ENCODE measurements around the gene C12orf57. TPM values are rescaled to one million over a fixed set of nuclear protein-coding genes. Genes with fewer than 3 reads are reported as not detected.

C12orf57 gene
- total and polyA plus RNA-seq, 2 experiments from 2014 or later, result 204 to 262 TPM

- H3K4me3 ChIP-seq, result no peak overlapping the region
- TF ChIP-seq CREB1 (CRISPR knock-in tag; IDR thresholded peaks at IDR 0.05; ENCODE audit: low read depth), result no peak
- no peak for TF ChIP-seq ZNF331 (CRISPR knock-in tag; IDR thresholded peaks at IDR 0.05; ENCODE audit: low read depth)
- no peak for TF ChIP-seq JUNB (IDR thresholded peaks at IDR 0.05; ENCODE audit: unreplicated experiment)
- Mint-ChIP-seq H3K36me3 (ENCODE audit: low read depth) (no peaks in the 10 kb centered on the region), H3K4me1 (peaks cover 41% of the 10 kb centered on the region), H3K27me3 (ENCODE audit: insufficient read depth, low read depth, poor library complexity) (peaks cover 46% of the 10 kb centered on the region), H3K4me3 (peak overlapping the region; percentile 20; the same call in 1 of the 3 replicates), H3K27ac (no peak overlapping the region), H3K9me3 (peaks cover 2% of the 10 kb centered on the region; the same call in 2 of the 3 replicates)
- 0 out of 2 replicates have a peak, but pooled peaks cover 5% of the 10 kb centered on the region for H3K79me2 ChIP-seq (replicated peaks; ENCODE audit: insufficient read depth)
- H3K9me2 ChIP-seq (ENCODE audit: insufficient read depth), result no peaks in the 10 kb centered on the region
- H3K4me1 ChIP-seq (ENCODE audit: insufficient read depth), result peaks cover 23% of the 10 kb centered on the region
- H3K27ac ChIP-seq (ENCODE audit: low read depth), result no peak overlapping the region
- H4K20me1 ChIP-seq (replicated peaks; ENCODE audit: insufficient read depth), result no peaks in the 10 kb centered on the region
- no peaks in the 10 kb centered on the region for H3K27me3 ChIP-seq (ENCODE audit: insufficient read depth)
- H3K4me2 ChIP-seq, result no peak overlapping the region
- H2AFZ ChIP-seq, result no peak overlapping the region
- peaks cover 23% of the 10 kb centered on the region for H3F3A ChIP-seq (replicated peaks; ENCODE audit: low read depth)
- ATAC-seq (no peak), DNase-seq (ENCODE audit: low spot score) (no peak)
- no peaks in the 10 kb centered on the region for H3K36me3 ChIP-seq (ENCODE audit: insufficient read depth)
These were observed 3.8 kb downstream of the C12orf57 start for GRCh38 chr12:6947615-6948014.

GRCh38 chr12:6948873-6949594, 5.2 kb downstream of the C12orf57 start:
- H3F3A ChIP-seq (replicated peaks; ENCODE audit: low read depth), result peaks cover 20% of the 10 kb centered on the region
- no peaks in the 10 kb centered on the region for H3K27me3 ChIP-seq (ENCODE audit: insufficient read depth)
- H3K4me3 ChIP-seq, result no peak overlapping the region
- H3K36me3 ChIP-seq (ENCODE audit: insufficient read depth), result no peaks in the 10 kb centered on the region
- no peak for DNase-seq (ENCODE audit: low spot score)
- H3K4me1 ChIP-seq (ENCODE audit: insufficient read depth), result peaks cover 30% of the 10 kb centered on the region
- H3K9me3 Mint-ChIP-seq, result peaks cover 2% of the 10 kb centered on the region; the same call in 2 of the 3 replicates
- H2AFZ ChIP-seq, result no peak overlapping the region
- no peaks in the 10 kb centered on the region for H4K20me1 ChIP-seq (replicated peaks; ENCODE audit: insufficient read depth)
- 0 out of 2 replicates have a peak, but pooled peaks cover 5% of the 10 kb centered on the region for H3K79me2 ChIP-seq (replicated peaks; ENCODE audit: insufficient read depth)
- H3K4me2 ChIP-seq, result no peak overlapping the region
- no peaks in the 10 kb centered on the region for H3K36me3 Mint-ChIP-seq (ENCODE audit: low read depth)
- H3K27ac Mint-ChIP-seq, result no peak overlapping the region
- ATAC-seq, result no peak
- H3K4me3 Mint-ChIP-seq, result peak overlapping the region; percentile 17; the same call in 1 of the 3 replicates
- peaks cover 49% of the 10 kb centered on the region for H3K4me1 Mint-ChIP-seq
- peaks cover 40% of the 10 kb centered on the region for H3K27me3 Mint-ChIP-seq (ENCODE audit: insufficient read depth, low read depth, poor library complexity)
- TF ChIP-seq ETS1 (IDR thresholded peaks at IDR 0.05), result no peak
- no peak for TF ChIP-seq JUNB (IDR thresholded peaks at IDR 0.05; ENCODE audit: unreplicated experiment)
- no peak for TF ChIP-seq EZH2phosphoT487 (IDR thresholded peaks at IDR 0.05; ENCODE audit: unreplicated experiment)
- no peak for TF ChIP-seq NANOG (IDR thresholded peaks at IDR 0.05; ENCODE audit: borderline replicate concordance)
- TF ChIP-seq POLR2AphosphoS5 (IDR thresholded peaks at IDR 0.05; ENCODE audit: low read depth), result no peak
- TF ChIP-seq ZNF462 (CRISPR knock-in tag; IDR thresholded peaks at IDR 0.05), result no peak
- no peak for TF ChIP-seq STAT1 (IDR thresholded peaks at IDR 0.05; ENCODE audit: unreplicated experiment)
- no peak; a peak in 2 of 4 replicates for TF ChIP-seq CTCF (conservative IDR thresholded peaks at IDR 0.05; ENCODE audit: low read depth in 2 of 2)
- no peak for TF ChIP-seq CREB1 (CRISPR knock-in tag; IDR thresholded peaks at IDR 0.05; ENCODE audit: low read depth)
- no peaks in the 10 kb centered on the region for H3K9me2 ChIP-seq (ENCODE audit: insufficient read depth)
- H3K27ac ChIP-seq (ENCODE audit: low read depth), result no peak overlapping the region
